Central memory CD8-positive, alpha-beta T cell (primary cell): ENCODE measurements around the gene GSK3B.
"Not testable (repeated sequence)": the region's sequence is repeated elsewhere in the genome, so short reads cannot be mapped to it uniquely, and the experiment has no call there.

Source experiments
- ATAC-seq: fragments of 150-1000 bp; cut with Tn5 transposase; replicated peaks from 2 replicates; pipeline ENCODE4 v1.10.0; 2022; ENCODE audit warnings: mild to moderate bottlenecking, moderate FRiP score, moderate number of reproducible peaks; ENCODE audit not compliant: poor library complexity, severe bottlenecking; ENCODE audit errors: extremely low read depth
- DNase-seq, 2 donors: peaks; one replicate each; pipeline ENCODE4 v3.0.0; 2021; ENCODE audit warnings: low spot score in 2 of 2
- H3K27ac Mint-ChIP-seq: one replicate; pipeline ENCODE4 v1.8.0; 2022; ENCODE audit warnings: low read depth, mild to moderate bottlenecking, moderate library complexity, mixed read lengths
- H3K27me3 Mint-ChIP-seq: one replicate; pipeline ENCODE4 v1.8.0; 2022; ENCODE audit warnings: mixed read lengths
- H3K36me3 Mint-ChIP-seq: one replicate; pipeline ENCODE4 v1.8.0; 2022; ENCODE audit warnings: mild to moderate bottlenecking, moderate library complexity, mixed read lengths; ENCODE audit not compliant: insufficient read depth
- H3K4me1 Mint-ChIP-seq: one replicate; pipeline ENCODE4 v1.8.0; 2022; ENCODE audit warnings: mixed read lengths
- H3K4me3 Mint-ChIP-seq: one replicate; pipeline ENCODE4 v1.8.0; 2022; ENCODE audit warnings: mild to moderate bottlenecking, moderate library complexity, mixed read lengths
- H3K9me3 Mint-ChIP-seq: one replicate; pipeline ENCODE4 v1.8.0; 2022; ENCODE audit warnings: mixed read lengths

Gene GSK3B

DNA sequence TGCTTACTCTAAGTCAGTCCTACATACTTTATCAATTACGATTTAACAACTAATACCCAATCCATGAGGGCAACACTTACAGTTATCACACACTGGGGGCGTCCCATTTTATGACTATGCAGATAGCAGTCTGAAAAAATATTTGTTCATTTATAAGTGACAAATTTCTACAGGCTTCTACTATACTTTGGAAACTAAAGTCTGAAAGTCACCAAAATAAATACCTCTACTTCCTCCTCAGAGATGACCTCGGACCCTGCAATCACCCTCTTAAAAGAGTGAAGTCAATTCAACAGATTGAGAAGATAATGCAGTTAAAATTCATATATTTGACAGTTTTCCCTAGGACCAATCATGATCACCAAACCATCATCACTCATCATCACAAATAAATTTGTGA lies 76.6 kb downstream of the GSK3B start:
- Mint-ChIP-seq H3K27ac (peak overlapping the region; percentile 22), H3K4me1 (peaks cover 75% of the 10 kb centered on the region)

DNA sequence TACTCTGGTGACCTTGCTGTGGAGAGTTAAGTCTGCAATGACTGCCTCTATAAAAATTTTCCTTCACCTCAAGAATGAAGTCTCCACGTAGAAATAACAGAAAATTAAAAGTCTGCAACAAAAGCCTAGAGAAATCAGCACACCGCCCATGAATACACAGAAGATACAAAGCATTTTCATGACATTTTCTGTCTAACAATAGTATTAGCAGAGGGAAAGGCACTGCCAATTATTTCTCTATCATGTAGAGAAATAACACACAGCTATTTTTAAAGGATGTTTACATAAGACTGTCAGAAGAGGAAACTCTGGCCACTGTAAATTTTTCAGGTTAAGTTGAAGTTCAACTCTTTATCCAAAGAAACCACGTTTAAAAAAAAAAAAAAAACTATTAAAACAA lies 80.8 kb downstream of the GSK3B start:
- Mint-ChIP-seq H3K27me3 (no peaks in the 10 kb centered on the region), H3K4me1 (peaks cover 79% of the 10 kb centered on the region), H3K27ac (no peak overlapping the region), H3K36me3 (peaks cover 2% of the 10 kb centered on the region), H3K9me3 (no peaks in the 10 kb centered on the region), H3K4me3 (no peak overlapping the region)
- no peak for ATAC-seq
- no peak for DNase-seq

More for the DNA sequence above, 76.6 kb downstream of the GSK3B start:
- Mint-ChIP-seq H3K27me3 (no peaks in the 10 kb centered on the region), H3K36me3 (peaks cover 5% of the 10 kb centered on the region), H3K9me3 (no peaks in the 10 kb centered on the region), H3K4me3 (no peak overlapping the region)
- no peak for DNase-seq
- no peak for ATAC-seq

DNA sequence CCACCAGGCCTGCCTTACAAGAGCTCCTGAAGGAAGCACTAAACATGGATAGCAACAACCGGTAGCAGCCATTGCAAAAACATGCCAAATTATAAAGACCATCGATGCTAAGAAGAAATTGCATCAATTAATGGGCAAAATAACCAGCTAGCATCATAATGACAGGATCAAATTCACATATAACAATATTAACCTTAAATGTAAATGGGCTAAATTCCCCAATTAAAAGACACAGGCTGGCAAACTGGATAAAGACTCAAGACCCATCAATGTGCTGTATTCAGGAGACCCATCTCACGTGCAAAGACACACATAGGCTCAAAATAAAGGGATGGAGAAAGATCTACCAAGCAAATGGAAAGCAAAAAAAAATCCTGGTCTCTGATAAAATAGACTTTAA lies 88.5 kb downstream of the GSK3B start:
- not testable (repeated sequence) for ATAC-seq, H3K27ac Mint-ChIP-seq, DNase-seq, H3K36me3 Mint-ChIP-seq, H3K27me3 Mint-ChIP-seq, H3K4me3 Mint-ChIP-seq
- peaks cover 12% of the 10 kb centered on the region for H3K9me3 Mint-ChIP-seq
- peaks cover 68% of the 10 kb centered on the region for H3K4me1 Mint-ChIP-seq

DNA sequence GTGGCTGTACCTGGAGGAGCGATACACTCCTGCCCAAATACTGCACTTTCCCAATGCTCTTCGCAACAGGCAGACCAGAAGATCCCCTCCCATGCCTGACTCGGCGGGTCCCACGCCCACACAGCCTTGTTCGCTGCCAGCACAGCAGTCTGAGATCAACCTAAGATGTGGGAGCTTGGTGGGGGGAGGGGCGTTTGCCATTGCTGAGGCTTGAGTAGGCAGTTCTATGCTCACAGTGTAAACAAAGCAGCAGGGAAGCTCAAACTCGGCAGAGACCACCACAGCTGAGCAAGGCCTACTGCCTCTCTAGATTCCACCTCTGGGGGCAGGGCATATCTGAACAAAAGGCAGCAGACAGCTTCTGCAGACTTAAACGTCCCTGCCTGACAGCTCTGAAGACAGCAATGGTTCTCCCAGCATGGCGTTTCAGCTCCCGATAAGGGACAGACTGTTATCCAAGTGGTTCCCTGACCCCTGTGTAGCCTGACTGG lies 90.2 kb downstream of the GSK3B start:
- H3K27me3 Mint-ChIP-seq, DNase-seq, H3K4me3 Mint-ChIP-seq, ATAC-seq, H3K27ac Mint-ChIP-seq: not testable (repeated sequence)
- peaks cover 11% of the 10 kb centered on the region for H3K36me3 Mint-ChIP-seq
- H3K4me1 Mint-ChIP-seq, result peaks cover 69% of the 10 kb centered on the region
- peaks cover 12% of the 10 kb centered on the region for H3K9me3 Mint-ChIP-seq

DNA sequence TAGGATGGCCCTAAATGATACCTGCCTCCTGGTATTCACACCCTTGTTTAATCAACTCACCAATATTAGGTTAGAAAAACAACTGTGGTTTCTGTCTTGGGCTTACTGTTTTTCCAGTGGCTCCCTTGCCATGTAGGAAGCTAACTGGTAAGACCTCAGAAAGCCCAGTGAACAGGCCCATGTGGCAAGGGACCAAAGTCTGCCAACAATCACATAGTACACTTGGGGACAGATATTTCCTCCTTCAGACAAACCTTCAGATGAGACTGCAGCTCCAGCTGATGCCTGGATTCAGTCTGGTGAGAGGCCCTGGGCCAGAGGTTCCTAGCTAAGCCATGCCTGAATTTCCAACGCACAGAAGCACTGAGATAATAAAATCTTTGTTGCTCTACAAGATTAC lies 96.1 kb downstream of the GSK3B start:
- H3K27ac Mint-ChIP-seq, result no peak overlapping the region
- no peak for ATAC-seq
- H3K36me3 Mint-ChIP-seq, result peaks cover 18% of the 10 kb centered on the region
- H3K27me3 Mint-ChIP-seq, result no peaks in the 10 kb centered on the region
- DNase-seq, result no peak
- H3K9me3 Mint-ChIP-seq, result no peaks in the 10 kb centered on the region
- H3K4me1 Mint-ChIP-seq, result peaks cover 35% of the 10 kb centered on the region
- no peak overlapping the region for H3K4me3 Mint-ChIP-seq

DNA sequence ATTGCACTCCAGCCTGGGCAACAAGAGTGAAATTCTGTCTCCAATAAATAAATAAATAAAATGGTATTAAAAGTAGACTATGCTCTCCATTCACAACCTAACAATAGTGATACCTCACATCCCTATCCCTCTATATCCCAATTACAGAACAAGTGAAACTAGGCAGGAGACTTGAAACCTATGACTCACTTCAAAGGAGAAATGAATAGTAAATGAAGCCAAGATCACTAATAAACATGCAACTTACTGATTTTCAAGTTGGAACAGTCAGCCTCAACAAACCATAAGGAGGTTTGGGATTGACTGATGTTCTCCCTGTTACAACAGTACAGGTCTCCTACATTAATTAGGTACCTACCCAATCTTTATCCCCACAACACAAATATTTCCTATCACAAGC lies 103.4 kb downstream of the GSK3B start:
- peaks cover 42% of the 10 kb centered on the region for H3K4me1 Mint-ChIP-seq
- peaks cover 6% of the 10 kb centered on the region for H3K36me3 Mint-ChIP-seq
- DNase-seq, result no peak
- no peak for ATAC-seq
- H3K9me3 Mint-ChIP-seq, result no peaks in the 10 kb centered on the region
- H3K27me3 Mint-ChIP-seq, result no peaks in the 10 kb centered on the region
- H3K4me3 Mint-ChIP-seq, result no peak overlapping the region
- H3K27ac Mint-ChIP-seq, result no peak overlapping the region

DNA sequence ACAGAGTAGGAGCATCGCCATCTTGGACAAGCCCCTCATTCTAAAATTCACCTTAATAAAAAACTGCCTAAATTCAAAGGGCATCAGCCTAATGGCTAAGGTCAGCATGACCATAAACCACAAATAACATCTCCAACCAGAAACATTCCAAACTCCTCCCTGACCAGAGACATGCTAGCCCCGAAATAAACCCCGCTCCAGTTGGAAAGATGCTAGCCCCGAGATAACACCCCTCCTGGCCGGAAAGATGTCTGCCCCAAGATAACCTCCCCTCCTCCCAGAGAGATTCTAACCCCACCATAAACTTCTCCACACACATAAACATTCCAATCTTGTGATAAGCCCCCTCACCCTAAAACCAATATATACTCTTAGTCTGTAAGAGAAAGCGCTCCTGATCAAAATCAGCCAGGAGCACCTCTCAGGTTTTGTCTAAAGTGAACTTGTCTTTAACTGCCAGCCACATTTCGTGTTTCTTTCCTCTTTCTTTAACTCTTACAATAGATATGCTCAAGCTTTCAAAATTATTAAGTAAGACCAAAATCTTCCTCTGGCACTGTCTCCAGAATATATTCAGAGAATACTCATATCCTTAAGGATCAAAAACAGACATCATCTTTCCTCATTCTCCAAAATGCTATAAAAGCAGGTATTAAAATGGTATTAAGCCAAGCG lies 104.1 kb downstream of the GSK3B start:
- Mint-ChIP-seq H3K27me3 (no peaks in the 10 kb centered on the region), H3K27ac (no peak overlapping the region), H3K9me3 (peaks cover 4% of the 10 kb centered on the region), H3K36me3 (peaks cover 6% of the 10 kb centered on the region), H3K4me1 (peaks cover 47% of the 10 kb centered on the region), H3K4me3 (no peak overlapping the region)
- ATAC-seq, result no peak
- no peak for DNase-seq

DNA sequence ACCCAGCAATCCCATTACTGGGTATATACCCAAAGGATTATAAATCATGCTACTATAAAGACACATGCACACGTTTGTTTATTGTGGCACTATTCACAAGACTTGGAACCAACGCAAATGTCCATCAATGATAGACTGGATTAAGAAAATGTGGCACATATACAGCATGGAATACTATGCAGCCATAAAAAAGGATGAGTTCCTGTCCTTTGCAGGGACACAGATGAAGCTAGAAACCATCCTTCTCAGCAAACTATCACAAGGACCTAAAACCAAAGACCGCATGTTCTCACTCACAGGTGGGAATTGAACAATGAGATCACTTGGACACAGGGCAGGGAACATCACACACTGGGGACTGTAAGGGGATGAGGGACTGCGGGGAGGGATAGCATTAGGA lies 107.4 kb downstream of the GSK3B start:
- not testable (repeated sequence) for H3K27me3 Mint-ChIP-seq, DNase-seq, H3K36me3 Mint-ChIP-seq, H3K4me3 Mint-ChIP-seq, H3K9me3 Mint-ChIP-seq, ATAC-seq, H3K27ac Mint-ChIP-seq
- peaks cover 60% of the 10 kb centered on the region for H3K4me1 Mint-ChIP-seq

DNA sequence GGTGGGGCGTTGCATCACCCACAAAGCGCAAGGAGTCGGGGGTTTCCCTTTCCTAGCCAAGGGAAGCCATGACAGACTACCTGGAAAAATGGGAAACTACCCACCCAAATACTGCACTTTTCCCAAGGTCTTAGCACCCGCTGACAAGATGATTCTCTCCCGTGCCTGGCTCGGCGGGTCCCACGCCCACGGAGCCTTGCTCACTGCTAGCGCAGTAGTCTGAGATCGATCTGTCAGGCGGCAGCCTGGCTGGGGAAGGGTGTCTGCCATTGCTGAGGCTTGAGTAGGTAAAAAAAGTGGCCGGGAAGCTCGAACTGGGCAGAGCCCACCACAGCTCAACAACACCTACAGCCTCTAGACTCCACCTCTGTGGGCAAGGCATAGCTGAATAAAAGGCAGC lies 112.9 kb downstream of the GSK3B start:
- DNase-seq (no peak), ATAC-seq (no peak)
- Mint-ChIP-seq H3K27me3 (no peaks in the 10 kb centered on the region), H3K4me1 (peaks cover 68% of the 10 kb centered on the region), H3K36me3 (peaks cover 10% of the 10 kb centered on the region), H3K4me3 (no peak overlapping the region), H3K9me3 (peaks cover 8% of the 10 kb centered on the region), H3K27ac (no peak overlapping the region)

DNA sequence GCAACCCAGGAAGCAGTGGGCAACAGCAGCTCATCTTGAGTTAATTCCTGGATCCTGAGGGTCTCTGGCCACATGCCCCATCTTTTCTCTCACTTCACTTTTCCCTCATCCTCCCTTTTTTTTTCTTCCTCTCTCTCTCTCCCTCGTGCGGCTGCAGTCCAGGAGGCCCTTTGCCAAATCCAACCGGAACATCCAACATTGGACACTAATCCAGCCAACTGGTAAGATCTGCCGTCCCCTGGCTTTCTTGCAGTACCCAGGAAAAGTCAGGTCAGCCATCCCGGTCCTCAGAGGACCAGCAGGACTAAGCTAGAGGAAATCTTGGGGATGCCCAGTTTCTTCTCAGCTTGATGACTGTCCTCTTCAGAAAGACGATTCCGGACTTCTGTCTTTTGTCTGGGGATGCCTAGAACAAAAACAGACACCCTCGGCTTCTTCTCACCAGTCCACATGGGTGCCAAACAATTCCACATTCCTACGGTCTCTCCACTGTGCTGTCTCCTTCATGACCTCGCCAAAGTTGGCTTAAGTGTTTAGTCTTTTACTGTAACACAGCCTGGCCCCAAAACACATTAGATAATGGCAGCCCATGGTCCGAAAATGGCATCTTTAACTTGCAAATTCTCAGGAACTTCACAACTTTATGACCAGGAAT lies 115.6 kb downstream of the GSK3B start:
- no peak overlapping the region for H3K4me3 Mint-ChIP-seq
- H3K9me3 Mint-ChIP-seq, result no peaks in the 10 kb centered on the region
- H3K27me3 Mint-ChIP-seq, result no peaks in the 10 kb centered on the region
- peaks cover 10% of the 10 kb centered on the region for H3K36me3 Mint-ChIP-seq
- no peak overlapping the region for H3K27ac Mint-ChIP-seq
- peaks cover 70% of the 10 kb centered on the region for H3K4me1 Mint-ChIP-seq
- DNase-seq (no peak), ATAC-seq (no peak)

DNA sequence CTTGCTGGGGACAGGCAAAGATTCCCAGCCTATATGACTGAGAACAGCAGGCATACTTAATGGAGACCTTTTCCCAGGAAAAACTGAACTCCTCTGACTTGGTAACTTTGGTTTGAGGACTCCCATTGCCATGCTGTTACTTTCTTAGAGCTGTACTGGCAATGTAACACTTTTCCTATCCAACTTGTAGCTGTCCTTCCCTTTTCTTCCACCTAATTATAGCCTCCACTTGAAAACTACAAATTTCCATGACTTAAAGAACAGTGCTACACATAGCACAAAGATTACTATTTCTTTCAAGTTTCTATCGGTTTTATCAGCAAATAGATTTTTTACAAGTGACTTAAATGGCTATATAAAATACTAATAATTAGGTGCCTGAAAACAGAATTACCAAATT lies 116.9 kb downstream of the GSK3B start:
- H3K27me3 Mint-ChIP-seq, result no peaks in the 10 kb centered on the region
- DNase-seq (no peak), ATAC-seq (no peak)
- H3K27ac Mint-ChIP-seq, result no peak overlapping the region
- H3K9me3 Mint-ChIP-seq, result no peaks in the 10 kb centered on the region
- peaks cover 56% of the 10 kb centered on the region for H3K4me1 Mint-ChIP-seq
- H3K4me3 Mint-ChIP-seq, result no peak overlapping the region
- peaks cover 7% of the 10 kb centered on the region for H3K36me3 Mint-ChIP-seq

DNA sequence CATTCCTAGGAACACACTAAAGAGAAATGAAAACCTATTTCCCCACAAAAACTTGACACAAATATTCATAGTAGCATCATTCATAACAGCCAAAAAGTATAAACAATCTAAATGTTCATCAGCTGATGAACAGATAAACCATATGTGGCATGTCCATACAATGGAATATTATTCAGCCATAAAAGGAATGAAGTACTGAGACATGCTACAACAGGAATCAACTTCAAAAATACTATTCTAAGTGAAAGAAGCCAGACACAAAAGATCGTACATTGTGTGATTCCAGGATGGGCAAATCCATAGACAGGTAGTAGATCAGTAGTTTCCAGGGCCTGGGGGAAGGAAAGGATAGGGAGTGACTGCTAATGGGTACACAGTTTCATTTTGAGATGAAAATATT lies 118.0 kb downstream of the GSK3B start:
- no peak for DNase-seq
- Mint-ChIP-seq H3K27ac (no peak overlapping the region), H3K4me3 (no peak overlapping the region), H3K36me3 (peaks cover 7% of the 10 kb centered on the region), H3K9me3 (no peaks in the 10 kb centered on the region), H3K27me3 (no peaks in the 10 kb centered on the region), H3K4me1 (peaks cover 53% of the 10 kb centered on the region)
- no peak for ATAC-seq

DNA sequence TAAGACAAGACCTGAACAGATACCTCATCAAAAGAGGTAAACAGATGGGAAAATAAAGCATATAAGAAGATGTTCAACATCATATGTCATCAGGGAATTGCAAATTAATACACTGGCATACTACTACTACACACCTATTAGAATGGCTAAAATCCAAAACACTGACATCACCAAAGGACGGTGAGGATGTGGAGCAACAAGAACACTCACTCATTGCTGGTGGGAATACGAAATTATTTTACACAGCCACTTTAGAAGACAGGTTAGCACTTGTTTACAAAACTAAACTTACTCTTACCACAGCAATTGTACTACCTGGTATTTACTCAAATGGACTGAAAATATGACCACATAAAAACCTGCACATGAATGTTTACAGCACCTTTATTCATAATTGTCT lies 119.6 kb downstream of the GSK3B start:
- DNase-seq (no peak), ATAC-seq (no peak)
- H3K9me3 Mint-ChIP-seq, result no peaks in the 10 kb centered on the region
- H3K36me3 Mint-ChIP-seq, result peaks cover 7% of the 10 kb centered on the region
- H3K27me3 Mint-ChIP-seq, result no peaks in the 10 kb centered on the region
- no peak overlapping the region for H3K4me3 Mint-ChIP-seq
- H3K27ac Mint-ChIP-seq, result no peak overlapping the region
- peaks cover 57% of the 10 kb centered on the region for H3K4me1 Mint-ChIP-seq
